ENCODE data around the gene KLHL29. TPM values are rescaled to one million over a fixed set of nuclear protein-coding genes. Genes with fewer than 3 reads are reported as not detected.

The KLHL29 gene
- total RNA-seq, 1 donor from 2014 or later = 5.0 TPM

GRCh38 chr2:23686405-23687029 lies 301.5 kb downstream of the KLHL29 start:
- H3K9me3 Mint-ChIP-seq (ENCODE audit: unreplicated experiment) = no peaks in the 10 kb centered on the region
- TF ChIP-seq CTCF (IDR thresholded peaks at IDR 0.05) = no peak
- H3K36me3 Mint-ChIP-seq (ENCODE audit: unreplicated experiment) = no peaks in the 10 kb centered on the region
- no peaks in the 10 kb centered on the region for H3K27me3 Mint-ChIP-seq (ENCODE audit: unreplicated experiment)
- H3K27ac Mint-ChIP-seq (ENCODE audit: unreplicated experiment) = no peak overlapping the region
- H3K4me3 Mint-ChIP-seq (ENCODE audit: unreplicated experiment) = no peak overlapping the region
- no peak for DNase-seq (ENCODE audit: extremely low spot score, unreplicated experiment)
- H3K4me1 Mint-ChIP-seq (ENCODE audit: unreplicated experiment) = no peaks in the 10 kb centered on the region

GRCh38 chr2:23687214-23687613 lies 302.2 kb downstream of the KLHL29 start:
- DNase-seq (ENCODE audit: extremely low spot score, unreplicated experiment) = no peak
- no peak overlapping the region for H3K27ac Mint-ChIP-seq (ENCODE audit: unreplicated experiment)
- no peaks in the 10 kb centered on the region for H3K36me3 Mint-ChIP-seq (ENCODE audit: unreplicated experiment)
- no peaks in the 10 kb centered on the region for H3K27me3 Mint-ChIP-seq (ENCODE audit: unreplicated experiment)
- no peaks in the 10 kb centered on the region for H3K9me3 Mint-ChIP-seq (ENCODE audit: unreplicated experiment)
- no peak overlapping the region for H3K4me3 Mint-ChIP-seq (ENCODE audit: unreplicated experiment)
- TF ChIP-seq CTCF (IDR thresholded peaks at IDR 0.05) = no peak
- no peaks in the 10 kb centered on the region for H3K4me1 Mint-ChIP-seq (ENCODE audit: unreplicated experiment)

GRCh38 chr2:23687713-23688112 lies 302.7 kb downstream of the KLHL29 start:
- Mint-ChIP-seq H3K27me3 (ENCODE audit: unreplicated experiment) (no peaks in the 10 kb centered on the region), H3K4me1 (ENCODE audit: unreplicated experiment) (no peaks in the 10 kb centered on the region), H3K4me3 (ENCODE audit: unreplicated experiment) (no peak overlapping the region), H3K9me3 (ENCODE audit: unreplicated experiment) (no peaks in the 10 kb centered on the region), H3K36me3 (ENCODE audit: unreplicated experiment) (no peaks in the 10 kb centered on the region), H3K27ac (ENCODE audit: unreplicated experiment) (no peak overlapping the region)
- no peak for DNase-seq (ENCODE audit: extremely low spot score, unreplicated experiment)
- TF ChIP-seq CTCF (IDR thresholded peaks at IDR 0.05) = no peak

GRCh38 chr2:23688486-23689130 lies 303.6 kb downstream of the KLHL29 start:
- Mint-ChIP-seq H3K4me1 (ENCODE audit: unreplicated experiment) (no peaks in the 10 kb centered on the region), H3K9me3 (ENCODE audit: unreplicated experiment) (no peaks in the 10 kb centered on the region), H3K36me3 (ENCODE audit: unreplicated experiment) (no peaks in the 10 kb centered on the region), H3K27ac (ENCODE audit: unreplicated experiment) (no peak overlapping the region), H3K27me3 (ENCODE audit: unreplicated experiment) (no peaks in the 10 kb centered on the region), H3K4me3 (ENCODE audit: unreplicated experiment) (no peak overlapping the region)
- no peak for DNase-seq (ENCODE audit: extremely low spot score, unreplicated experiment)
- TF ChIP-seq CTCF (IDR thresholded peaks at IDR 0.05) = no peak

- no peaks in the 10 kb centered on the region for H3K4me1 Mint-ChIP-seq (ENCODE audit: unreplicated experiment)
- no peak for DNase-seq (ENCODE audit: extremely low spot score, unreplicated experiment)
- TF ChIP-seq CTCF (IDR thresholded peaks at IDR 0.05) = no peak
- H3K4me3 Mint-ChIP-seq (ENCODE audit: unreplicated experiment) = no peak overlapping the region
- no peaks in the 10 kb centered on the region for H3K27me3 Mint-ChIP-seq (ENCODE audit: unreplicated experiment)
- no peaks in the 10 kb centered on the region for H3K9me3 Mint-ChIP-seq (ENCODE audit: unreplicated experiment)
- no peak overlapping the region for H3K27ac Mint-ChIP-seq (ENCODE audit: unreplicated experiment)
- no peaks in the 10 kb centered on the region for H3K36me3 Mint-ChIP-seq (ENCODE audit: unreplicated experiment)
These were observed 304.2 kb downstream of the KLHL29 start for GRCh38 chr2:23689131-23689700.
